Right lobe of liver (tissue), 6 donors: Measurements from ENCODE around the gene GAPDH. TPM values are rescaled to one million over a fixed set of nuclear protein-coding genes. Genes with fewer than 3 reads are reported as not detected.

Source experiments
- ATAC-seq, 4 donors: fragments of 200-7000 bp; cut with Tn5 transposase; one replicate each; pipeline ENCODE4 v1.9.1; 2020; ENCODE audit warnings: mild to moderate bottlenecking in 4 of 4, moderate library complexity in 4 of 4
- DNase-seq, 3 donors: peaks; one replicate each; pipeline ENCODE4 v3.0.0-alpha.2; 2020
- H3K27ac ChIP-seq, 3 donors: fragments of 200-600 bp; one replicate each; pipeline ENCODE4 v1.8.0; 2022
- H3K27me3 ChIP-seq, 2 donors: fragments of 200-600 bp; one replicate each; pipeline ENCODE4 v1.8.0; 2022
- H3K36me3 ChIP-seq, 4 donors: fragments of 200-600 bp; sonication (generic) in 1 of 4; one replicate each; pipeline versions ENCODE4 v1.5.1 to v1.8.0; 2017 to 2022; ENCODE audit warnings: control low read depth in 1 of 4
- H3K4me1 ChIP-seq, 4 donors: fragments of 200-600 bp; sonication (generic) in 1 of 4; one replicate each; pipeline versions ENCODE4 v1.5.1 to v1.8.0; 2017 to 2022; ENCODE audit warnings: control low read depth in 1 of 4
- H3K4me3 ChIP-seq, 3 donors: fragments of 200-600 bp; one replicate each; pipeline ENCODE4 v1.8.0; 2022
- H3K9me3 ChIP-seq, 4 donors: fragments of 200-600 bp; sonication (generic) in 1 of 4; one replicate each; pipeline versions ENCODE4 v1.5.1 to v1.8.0; 2017 to 2022; ENCODE audit warnings: control low read depth in 1 of 4
- POLR2A ChIP-seq: fragments of 450-650 bp; IDR thresholded peaks from one replicate; pipeline ENCODE4 v1.6.1; 2017; ENCODE audit warnings: antibody characterized with exemption, mild to moderate bottlenecking
- WGBS: methylation state at CpG from one replicate; pipeline ENCODE4 v1.1.6; 2018; ENCODE audit warnings: low coverage, low lambda C conversion rate; ENCODE audit not compliant: insufficient coverage; ENCODE audit errors: missing lambda C conversion rate; 5-methylcytosine and 5-hydroxymethylcytosine counted together
- intact Hi-C, 2 donors: fragments of 100-400 bp; cut with DNase I; formaldehyde crosslinking; loops; one replicate each; pipeline versions ENCODE4 v1.11.2 to v1.14.1; 2022
- total RNA-seq, 6 experiments: library from RNA; depleted of rRNA in 2 of 6; stranded (reverse); fragments of >200 nt in 2 of 6; fragmentation: NEBNext Ultra II Directional in 3 of 6; extraction: Animal tissue kit (Norgen Biotek cat#: 25700) in 3 of 6; gene quantifications; one replicate each; pipeline versions ENCODE4 v1.1.0 to v1.2.4, GENCODE V29; 2016 to 2023
- TF ChIP-seq, protein P1 (sequence below), 4 donors: fragments of 200-600 bp in 3 of 4; fragments of 450-650 bp in 1 of 4; IDR thresholded peaks; one replicate each; pipeline versions ENCODE4 v1.5.1 to v1.8.0; 2016 to 2022; ENCODE audit warnings: antibody characterized with exemption in 4 of 4, mild to moderate bottlenecking in 2 of 4
- donor health status: DM: no; HTN: yes; CAD: no.
- donor health status: DM: no; HTN: no; CAD: no.
- donor health status: DM: no; HTN: no; CAD: no.
- donor health status: DM: no; HTN: yes; CAD: no.
- donor health status: DM: no; HTN: yes; CAD: no.

The GAPDH gene
- total RNA-seq, 6 experiments from 2014 or later: 788 to 3,247 (median 1,580) TPM

DNA sequence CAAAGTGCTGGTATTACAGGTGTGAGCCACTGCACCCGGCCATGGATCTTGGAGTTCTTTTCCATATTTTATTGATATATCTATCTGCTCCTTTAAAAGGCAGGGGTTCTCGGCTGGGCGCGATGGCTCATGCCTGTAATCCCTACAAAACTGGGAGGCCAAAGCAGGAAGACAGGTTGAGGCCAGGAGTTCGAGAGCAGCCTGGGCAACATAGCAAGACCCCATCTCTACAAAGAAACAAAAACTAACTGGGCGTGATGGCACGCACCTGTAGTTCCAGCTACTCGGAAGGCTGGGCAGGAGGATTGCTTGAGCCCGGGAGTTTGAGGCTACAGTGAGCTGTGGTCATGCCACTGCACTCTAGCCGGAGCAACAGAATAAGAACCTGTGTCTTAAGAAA is 12.1 kb upstream of the GAPDH start:
- intact Hi-C loops: no loop called here
- ATAC-seq (no peak), DNase-seq (no peak)
- TF ChIP-seq, protein P1, sequence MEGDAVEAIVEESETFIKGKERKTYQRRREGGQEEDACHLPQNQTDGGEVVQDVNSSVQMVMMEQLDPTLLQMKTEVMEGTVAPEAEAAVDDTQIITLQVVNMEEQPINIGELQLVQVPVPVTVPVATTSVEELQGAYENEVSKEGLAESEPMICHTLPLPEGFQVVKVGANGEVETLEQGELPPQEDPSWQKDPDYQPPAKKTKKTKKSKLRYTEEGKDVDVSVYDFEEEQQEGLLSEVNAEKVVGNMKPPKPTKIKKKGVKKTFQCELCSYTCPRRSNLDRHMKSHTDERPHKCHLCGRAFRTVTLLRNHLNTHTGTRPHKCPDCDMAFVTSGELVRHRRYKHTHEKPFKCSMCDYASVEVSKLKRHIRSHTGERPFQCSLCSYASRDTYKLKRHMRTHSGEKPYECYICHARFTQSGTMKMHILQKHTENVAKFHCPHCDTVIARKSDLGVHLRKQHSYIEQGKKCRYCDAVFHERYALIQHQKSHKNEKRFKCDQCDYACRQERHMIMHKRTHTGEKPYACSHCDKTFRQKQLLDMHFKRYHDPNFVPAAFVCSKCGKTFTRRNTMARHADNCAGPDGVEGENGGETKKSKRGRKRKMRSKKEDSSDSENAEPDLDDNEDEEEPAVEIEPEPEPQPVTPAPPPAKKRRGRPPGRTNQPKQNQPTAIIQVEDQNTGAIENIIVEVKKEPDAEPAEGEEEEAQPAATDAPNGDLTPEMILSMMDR (IDR thresholded peaks at IDR 0.05): no peak
- TF ChIP-seq POLR2A: no peak
- no peak overlapping the region for H3K27ac ChIP-seq
- H3K27me3 ChIP-seq: no peaks in the 10 kb centered on the region
- peaks cover 0 to 70% (median 28%) of the 10 kb centered on the region in 4 donors for H3K36me3 ChIP-seq
- H3K9me3 ChIP-seq: no peaks in the 10 kb centered on the region
- 81% methylated on average over 10 of the region's 10 CpGs for WGBS
- H3K4me3 ChIP-seq: no peak overlapping the region
- H3K4me1 ChIP-seq: no peaks in the 10 kb centered on the region

DNA sequence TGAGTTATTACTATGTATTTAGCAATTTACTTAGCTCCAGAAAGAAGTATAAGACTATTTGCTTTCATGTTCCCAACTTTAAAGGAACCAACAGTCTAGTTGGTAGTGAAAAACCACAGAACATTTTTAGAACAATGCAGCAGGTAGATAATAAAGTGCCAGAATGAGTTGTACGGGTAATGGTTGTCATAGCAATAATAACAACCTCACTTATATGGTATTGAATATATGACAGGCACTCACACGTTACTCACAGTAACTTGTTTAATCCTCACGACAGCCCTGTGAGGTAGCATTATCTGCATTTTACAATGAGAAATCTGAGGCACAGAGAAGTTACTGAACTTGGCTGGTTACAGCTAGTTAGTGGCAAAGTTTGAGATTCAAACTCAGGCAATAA is 10.6 kb upstream of the GAPDH start:
- WGBS: 89% methylated on average over 3 of the region's 3 CpGs

DNA sequence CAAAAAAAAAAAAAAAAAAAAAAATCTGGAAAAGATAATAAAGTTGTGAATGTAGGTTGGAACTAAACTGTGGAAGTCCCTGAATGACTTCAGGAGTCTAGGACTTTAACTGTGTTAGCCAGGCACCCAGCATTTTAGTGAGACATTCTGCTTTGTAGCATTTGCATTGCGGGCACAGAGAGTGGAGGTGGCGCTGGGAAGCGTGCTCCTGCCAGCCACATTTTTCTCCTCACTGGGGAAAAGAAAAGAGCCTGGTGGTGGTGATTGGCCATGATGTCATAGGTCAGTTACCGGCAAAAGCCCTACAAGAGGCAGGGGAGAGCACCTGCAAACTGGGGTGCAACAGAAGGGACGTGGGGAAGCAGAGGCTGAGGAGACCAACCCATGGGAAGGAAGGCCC is 9.7 kb upstream of the GAPDH start:
- intact Hi-C loops: no loop called here
- WGBS: 89% methylated on average over 4 of the region's 5 CpGs
- Histone ChIP-seq H3K27me3 (no peaks in the 10 kb centered on the region), H3K36me3 (peaks cover 0 to 85% (median 29%) of the 10 kb centered on the region in 4 donors), H3K9me3 (no peaks in the 10 kb centered on the region), H3K27ac (no peak overlapping the region), H3K4me1 (no peaks in the 10 kb centered on the region), H3K4me3 (no peak overlapping the region)
- ATAC-seq: no peak
- TF ChIP-seq POLR2A: no peak
- TF ChIP-seq, protein P1 (IDR thresholded peaks at IDR 0.05): no peak
- DNase-seq: no peak

More for the DNA sequence above, 10.6 kb upstream of the GAPDH start:
- Histone ChIP-seq H3K27ac (no peak overlapping the region), H3K36me3 (peaks cover 0 to 76% (median 28%) of the 10 kb centered on the region in 4 donors), H3K9me3 (no peaks in the 10 kb centered on the region), H3K4me3 (no peak overlapping the region), H3K4me1 (no peaks in the 10 kb centered on the region), H3K27me3 (no peaks in the 10 kb centered on the region)
- DNase-seq: no peak
- intact Hi-C loops: no loop called here
- ATAC-seq: no peak
- TF ChIP-seq, protein P1 (IDR thresholded peaks at IDR 0.05): no peak
- no peak for TF ChIP-seq POLR2A

DNA sequence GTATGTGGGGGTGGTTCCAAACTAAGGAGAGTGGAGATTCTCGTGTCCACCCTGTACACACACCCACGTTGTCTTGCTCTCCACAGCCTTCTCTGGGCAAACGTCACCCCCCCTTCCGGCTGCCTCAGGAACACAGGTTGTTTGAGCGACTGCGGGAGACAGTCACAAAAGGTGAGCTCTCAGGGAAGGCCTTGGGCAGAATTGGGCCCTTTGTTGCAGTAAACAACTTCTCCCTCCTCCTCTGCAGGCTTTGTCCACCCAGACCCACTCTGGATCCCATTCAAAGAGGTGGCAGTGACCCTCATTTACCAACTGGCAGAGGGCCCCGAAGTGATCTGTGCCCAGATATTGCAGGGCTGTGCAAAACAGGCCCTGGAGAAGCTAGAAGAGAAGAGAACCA is 8.1 kb upstream of the GAPDH start:
- H3K4me1 ChIP-seq: no peaks in the 10 kb centered on the region
- H3K9me3 ChIP-seq: no peaks in the 10 kb centered on the region
- H3K27me3 ChIP-seq: no peaks in the 10 kb centered on the region
- ATAC-seq (no peak), DNase-seq (no peak)
- intact Hi-C loops: no loop called here
- no peak for TF ChIP-seq POLR2A
- TF ChIP-seq, protein P1 (IDR thresholded peaks at IDR 0.05): no peak
- 94% methylated on average over 5 of the region's 7 CpGs for WGBS
- no peak overlapping the region for H3K27ac ChIP-seq
- H3K36me3 ChIP-seq: peaks cover 0 to 90% (median 25%) of the 10 kb centered on the region in 4 donors
- H3K4me3 ChIP-seq: no peak overlapping the region
